K562 (cell line): ENCODE results near the gene DEFB113. TPM values are rescaled to one million over a fixed set of nuclear protein-coding genes. Genes with fewer than 3 reads are reported as not detected.

Experiments used
- ARID2 ChIP-seq: fragments of 450-650 bp; IDR thresholded peaks from 2 replicates; pipeline ENCODE4 v1.6.1; 2017; ENCODE audit warnings: antibody characterized with exemption, mild to moderate bottlenecking
- HDAC3 ChIP-seq: fragments of 450-650 bp; IDR thresholded peaks from 2 replicates; pipeline ENCODE4 v1.6.1; 2018; ENCODE audit warnings: borderline replicate concordance, mild to moderate bottlenecking, moderate library complexity; ENCODE audit not compliant: partially characterized antibody
- MCM3 ChIP-seq: fragments of 450-650 bp; IDR thresholded peaks from 2 replicates; pipeline ENCODE4 v1.6.1; 2016
- XRCC3 ChIP-seq: fragments of 450-650 bp; IDR thresholded peaks from 2 replicates; pipeline ENCODE4 v1.6.1; 2017; ENCODE audit warnings: mild to moderate bottlenecking, moderate library complexity
- polyA plus RNA-seq, 8 experiments: library from polyadenylated mRNA; depleted of rRNA in 4 of 8; stranded (reverse) in 5 of 8; unstranded in 3 of 8; fragments of >200 nt; fragmentation: Nextera tagmentation in 2 of 8; fragmentation: Illumina TruSeq in 1 of 8; extraction: Ambion mirVana in 2 of 8; extraction: Trizol in 1 of 8; gene quantifications; 2 replicates each; pipeline versions ENCODE4 v1.2.1 to v1.2.3, GENCODE V29; 2011 to 2014; ENCODE audit warnings: inconsistent platforms in 1 of 8, missing spikeins in 1 of 8
- total RNA-seq, 7 experiments: library from RNA; depleted of rRNA in 6 of 7; stranded (reverse); fragments of >200 nt in 6 of 7; fragmentation: Illumina TruSeq in 2 of 7; extraction: Trizol in 2 of 7; gene quantifications; 2 replicates each; pipeline versions ENCODE4 v1.2.1 to v1.2.3, GENCODE V29; 2011 to 2021; ENCODE audit warnings: low replicate concordance in 1 of 7
- TF ChIP-seq, protein P1 (sequence below), 2 experiments: fragments of 450-650 bp in 1 of 2; sonication (generic) in 1 of 2; formaldehyde crosslinking in 1 of 2; IDR thresholded peaks; 2 replicates each; pipeline versions ENCODE4 v1.7.1 to v1.9.0; 2016 to 2022; ENCODE audit warnings: inconsistent platforms in 1 of 2, mild to moderate bottlenecking in 1 of 2, missing genetic modification reagents in 1 of 2
- TF ChIP-seq, protein P2 (sequence below): fragments of 450-650 bp; formaldehyde crosslinking; IDR thresholded peaks from 2 replicates; pipeline ENCODE4 v1.4.0; 2020; ENCODE audit warnings: mild to moderate bottlenecking, moderate library complexity

Gene DEFB113
- total and polyA plus RNA-seq, 9 of the 15 experiments (the other 6 are each of a cell fraction or from before 2014, with no cell fraction given), result not detected

DNA sequence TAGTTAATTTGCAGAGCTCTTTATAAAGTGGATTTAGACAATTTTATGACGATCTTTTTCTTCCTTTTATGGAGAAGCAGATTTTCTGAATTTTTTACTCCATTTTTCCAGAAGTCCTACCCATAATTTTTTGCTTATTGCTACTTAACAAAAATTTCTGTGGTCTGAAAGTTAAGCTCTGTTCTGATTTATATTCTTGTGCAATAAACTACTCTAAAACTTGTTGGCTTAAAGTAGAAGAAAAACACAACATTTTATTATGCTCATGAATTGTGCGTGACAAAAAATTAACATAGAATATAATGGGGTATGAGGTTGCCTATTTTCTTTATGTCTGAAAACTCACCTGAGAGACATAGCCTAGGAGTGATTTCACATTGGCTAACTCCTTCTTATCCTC, 2.6 kb downstream of the DEFB113 start (continued):
- TF ChIP-seq, protein P1, sequence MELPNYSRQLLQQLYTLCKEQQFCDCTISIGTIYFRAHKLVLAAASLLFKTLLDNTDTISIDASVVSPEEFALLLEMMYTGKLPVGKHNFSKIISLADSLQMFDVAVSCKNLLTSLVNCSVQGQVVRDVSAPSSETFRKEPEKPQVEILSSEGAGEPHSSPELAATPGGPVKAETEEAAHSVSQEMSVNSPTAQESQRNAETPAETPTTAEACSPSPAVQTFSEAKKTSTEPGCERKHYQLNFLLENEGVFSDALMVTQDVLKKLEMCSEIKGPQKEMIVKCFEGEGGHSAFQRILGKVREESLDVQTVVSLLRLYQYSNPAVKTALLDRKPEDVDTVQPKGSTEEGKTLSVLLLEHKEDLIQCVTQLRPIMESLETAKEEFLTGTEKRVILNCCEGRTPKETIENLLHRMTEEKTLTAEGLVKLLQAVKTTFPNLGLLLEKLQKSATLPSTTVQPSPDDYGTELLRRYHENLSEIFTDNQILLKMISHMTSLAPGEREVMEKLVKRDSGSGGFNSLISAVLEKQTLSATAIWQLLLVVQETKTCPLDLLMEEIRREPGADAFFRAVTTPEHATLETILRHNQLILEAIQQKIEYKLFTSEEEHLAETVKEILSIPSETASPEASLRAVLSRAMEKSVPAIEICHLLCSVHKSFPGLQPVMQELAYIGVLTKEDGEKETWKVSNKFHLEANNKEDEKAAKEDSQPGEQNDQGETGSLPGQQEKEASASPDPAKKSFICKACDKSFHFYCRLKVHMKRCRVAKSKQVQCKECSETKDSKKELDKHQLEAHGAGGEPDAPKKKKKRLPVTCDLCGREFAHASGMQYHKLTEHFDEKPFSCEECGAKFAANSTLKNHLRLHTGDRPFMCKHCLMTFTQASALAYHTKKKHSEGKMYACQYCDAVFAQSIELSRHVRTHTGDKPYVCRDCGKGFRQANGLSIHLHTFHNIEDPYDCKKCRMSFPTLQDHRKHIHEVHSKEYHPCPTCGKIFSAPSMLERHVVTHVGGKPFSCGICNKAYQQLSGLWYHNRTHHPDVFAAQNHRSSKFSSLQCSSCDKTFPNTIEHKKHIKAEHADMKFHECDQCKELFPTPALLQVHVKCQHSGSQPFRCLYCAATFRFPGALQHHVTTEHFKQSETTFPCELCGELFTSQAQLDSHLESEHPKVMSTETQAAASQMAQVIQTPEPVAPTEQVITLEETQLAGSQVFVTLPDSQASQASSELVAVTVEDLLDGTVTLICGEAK (IDR thresholded peaks at IDR 0.05), result no peak
- TF ChIP-seq, protein P1 (CRISPR knock-in tag; IDR thresholded peaks at IDR 0.05), result no peak
- TF ChIP-seq, protein P2, sequence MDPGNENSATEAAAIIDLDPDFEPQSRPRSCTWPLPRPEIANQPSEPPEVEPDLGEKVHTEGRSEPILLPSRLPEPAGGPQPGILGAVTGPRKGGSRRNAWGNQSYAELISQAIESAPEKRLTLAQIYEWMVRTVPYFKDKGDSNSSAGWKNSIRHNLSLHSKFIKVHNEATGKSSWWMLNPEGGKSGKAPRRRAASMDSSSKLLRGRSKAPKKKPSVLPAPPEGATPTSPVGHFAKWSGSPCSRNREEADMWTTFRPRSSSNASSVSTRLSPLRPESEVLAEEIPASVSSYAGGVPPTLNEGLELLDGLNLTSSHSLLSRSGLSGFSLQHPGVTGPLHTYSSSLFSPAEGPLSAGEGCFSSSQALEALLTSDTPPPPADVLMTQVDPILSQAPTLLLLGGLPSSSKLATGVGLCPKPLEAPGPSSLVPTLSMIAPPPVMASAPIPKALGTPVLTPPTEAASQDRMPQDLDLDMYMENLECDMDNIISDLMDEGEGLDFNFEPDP (CRISPR knock-in tag), result no peak
- no peak for TF ChIP-seq MCM3
- TF ChIP-seq ARID2, result no peak
- TF ChIP-seq XRCC3, result no peak
- TF ChIP-seq HDAC3, result no peak
